Cerebellar nuclear complex (tissue), 1 donor: Measurements from ENCODE around the gene RNF157.

Experiments used
- DNase-seq, 2 experiments: peaks; one replicate each; lab custom pipeline; 2025; lab: John Stamatoyannopoulos, UW

The RNF157 gene

GRCh38 chr17:76240461-76241203 is at the start of gene RNF157:
Gene RNF157, minus strand, starts transcription at chr17:76240493. Its CDS starts 253 bp downstream, at chr17:76240240.
- no peak for DNase-seq

GRCh38 chr17:76281573-76282371 is 41.5 kb upstream of the RNF157 start:
- DNase-seq, result peak in 1 of 2 experiments; percentile 37

GRCh38 chr17:76280650-76281049 is 40.4 kb upstream of the RNF157 start:
- DNase-seq, result no peak

- DNase-seq, result no peak
Measured at GRCh38 chr17:76279742-76280287, 39.5 kb upstream of the RNF157 start.

- DNase-seq, result peak in 1 of 2 experiments; percentile 23
Measured at GRCh38 chr17:76278952-76279741, 38.9 kb upstream of the RNF157 start.

GRCh38 chr17:76278268-76278908 is 38.1 kb upstream of the RNF157 start:
- DNase-seq, result no peak

GRCh38 chr17:76277300-76278267 is 37.3 kb upstream of the RNF157 start:
- DNase-seq, result no peak

- no peak for DNase-seq
Measured at GRCh38 chr17:76276461-76277299, 36.4 kb upstream of the RNF157 start.

- DNase-seq, result no peak
Measured at GRCh38 chr17:76276069-76276431, 35.8 kb upstream of the RNF157 start.

- no peak for DNase-seq
Measured at GRCh38 chr17:76275382-76276068, 35.2 kb upstream of the RNF157 start.

- no peak for DNase-seq
Measured at GRCh38 chr17:76274112-76274956, 34.0 kb upstream of the RNF157 start.

GRCh38 chr17:76273445-76274111 is 33.3 kb upstream of the RNF157 start:
- no peak for DNase-seq

- DNase-seq, result no peak
Measured at GRCh38 chr17:76272541-76273444, 32.5 kb upstream of the RNF157 start.

- no peak for DNase-seq
Measured at GRCh38 chr17:76271669-76272540, 31.6 kb upstream of the RNF157 start.
